SW 1271 (cell line): ENCODE results near the gene GNAZ.
"Not testable (repeated sequence)": the region's sequence is repeated elsewhere in the genome, so short reads cannot be mapped to it uniquely, and the experiment has no call there.

Source experiments
- DNase-seq, 2 experiments: peaks; one replicate each; lab custom pipeline; 2025; lab: John Stamatoyannopoulos, UW

GNAZ gene

DNA sequence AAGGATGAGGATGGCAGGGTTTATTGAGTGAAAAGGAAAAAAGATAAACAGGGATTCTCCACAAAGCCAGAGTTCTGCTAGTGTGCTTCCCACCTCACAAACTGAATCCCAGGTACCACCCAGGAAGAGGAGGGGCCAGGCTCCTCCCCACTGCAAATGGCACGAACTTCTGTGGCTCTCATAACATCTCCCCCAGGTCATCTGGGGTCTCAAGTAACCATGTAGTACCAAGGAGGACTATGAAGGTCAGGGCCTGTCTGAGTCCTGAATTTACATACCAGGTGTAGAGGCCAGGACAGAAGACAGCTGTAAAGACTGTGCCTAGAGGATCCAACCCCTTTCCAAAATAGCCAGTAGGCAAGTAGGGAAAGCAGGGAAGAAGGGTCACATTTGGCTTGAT, 25.7 kb upstream of the GNAZ start:
- DNase-seq: no peak

DNA sequence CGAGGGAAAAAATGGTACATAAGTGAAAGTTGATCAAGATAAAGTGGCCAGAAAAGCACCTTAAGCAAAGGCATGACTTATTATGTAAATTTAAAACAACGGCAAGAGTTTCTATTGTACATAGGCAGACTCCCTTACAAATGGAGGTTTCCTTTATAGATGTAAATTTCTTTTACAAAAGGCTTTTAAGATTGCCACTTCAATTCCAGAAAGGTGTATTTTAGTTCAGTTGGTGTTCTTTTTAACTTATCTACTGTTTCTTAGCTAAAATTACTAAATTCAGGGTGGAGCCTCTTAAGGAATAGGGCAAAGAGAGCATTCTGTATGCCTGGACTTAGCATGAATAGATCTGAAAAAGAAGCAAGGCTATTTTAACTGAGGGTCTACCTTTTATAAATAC, 24.9 kb upstream of the GNAZ start:
- no peak for DNase-seq

DNA sequence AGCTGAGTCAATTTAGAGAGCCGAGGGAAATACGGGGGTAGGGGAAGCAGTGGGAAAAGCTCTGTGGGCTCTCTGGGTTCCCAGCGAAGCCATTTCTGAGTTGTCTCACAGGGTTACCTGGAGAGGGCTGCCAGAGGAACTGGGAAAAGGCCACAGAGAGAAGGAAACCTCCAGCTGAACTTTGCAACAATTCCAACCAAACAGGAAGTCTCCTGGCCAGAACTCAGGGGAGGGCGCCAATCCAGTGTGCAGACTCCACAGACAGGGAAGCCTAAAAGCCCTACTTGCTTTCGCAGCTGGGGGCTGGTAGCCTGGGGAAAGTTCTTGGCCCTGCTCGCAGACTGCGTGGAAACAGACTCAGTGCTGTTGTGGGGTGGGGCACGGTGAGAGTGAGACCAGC, 23.1 kb upstream of the GNAZ start:
- DNase-seq: no peak

DNA sequence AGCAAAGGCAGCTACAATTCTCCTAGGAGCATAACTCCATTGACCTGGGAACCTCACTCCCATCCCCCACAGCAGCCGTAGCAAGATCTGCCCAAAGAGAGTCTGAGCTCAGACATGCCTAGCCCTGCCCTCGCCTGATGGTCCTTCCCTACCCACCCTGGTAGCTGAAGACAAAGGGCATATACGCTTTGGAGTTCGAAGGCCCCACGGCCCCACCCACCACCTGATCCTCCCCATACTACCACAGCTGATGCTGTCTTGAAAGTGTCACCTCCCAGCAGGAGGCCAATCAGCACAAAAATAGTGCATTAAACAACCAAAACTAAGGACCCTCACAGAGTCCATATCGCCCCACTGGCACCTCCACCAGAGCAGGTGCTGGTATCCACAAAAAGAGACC, 22.6 kb upstream of the GNAZ start:
- no peak for DNase-seq

DNA sequence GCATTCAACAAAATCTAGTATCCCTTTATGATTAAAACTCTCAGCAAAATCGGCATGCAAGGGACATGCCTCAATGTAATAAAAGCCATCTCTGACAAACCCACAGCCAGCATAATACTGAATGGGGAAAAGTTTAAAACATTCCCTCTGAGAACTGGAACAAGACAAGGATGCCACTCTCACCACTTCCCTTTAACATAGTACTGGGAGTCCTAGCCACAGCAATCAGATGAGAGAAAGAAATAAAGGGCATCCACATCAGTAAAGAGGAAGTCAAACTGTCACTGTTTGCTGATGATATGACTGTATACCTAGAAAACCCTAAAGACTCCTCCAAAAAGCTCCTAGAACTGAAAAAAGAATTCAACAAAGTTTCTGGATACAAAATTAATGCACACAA, 19.8 kb upstream of the GNAZ start:
- not testable (repeated sequence) for DNase-seq

DNA sequence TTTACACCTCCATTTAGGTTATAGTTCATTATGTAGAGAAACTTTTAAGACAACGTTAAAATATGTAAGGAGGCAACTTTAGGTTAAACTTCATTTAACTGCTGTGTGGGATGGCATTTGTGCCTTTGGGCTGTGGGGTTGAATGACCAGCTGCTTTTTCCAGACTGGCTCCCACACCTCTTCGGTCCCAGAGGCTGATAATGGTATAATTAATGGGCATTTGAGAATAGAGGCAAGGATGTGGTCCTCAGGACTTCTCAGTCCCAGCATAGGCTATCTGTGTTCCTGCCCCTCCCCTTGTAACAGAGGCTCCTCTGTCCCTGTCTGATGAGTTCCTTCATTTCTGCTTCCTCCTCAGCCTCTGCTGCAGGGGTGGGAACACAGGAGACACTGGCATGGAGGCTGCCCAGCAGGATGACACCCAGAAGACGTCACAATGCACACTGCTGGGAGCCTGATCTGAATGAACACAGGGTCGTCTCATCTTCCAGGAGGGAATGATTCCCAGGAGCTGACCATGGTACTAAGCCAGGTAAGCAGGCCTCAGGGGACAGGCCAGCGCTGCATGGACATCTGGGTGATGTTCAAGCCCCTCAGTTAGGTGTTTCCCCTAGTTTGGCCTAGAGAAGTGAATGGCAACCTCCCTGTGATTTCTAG, 17.1 kb upstream of the GNAZ start:
- no peak for DNase-seq

DNA sequence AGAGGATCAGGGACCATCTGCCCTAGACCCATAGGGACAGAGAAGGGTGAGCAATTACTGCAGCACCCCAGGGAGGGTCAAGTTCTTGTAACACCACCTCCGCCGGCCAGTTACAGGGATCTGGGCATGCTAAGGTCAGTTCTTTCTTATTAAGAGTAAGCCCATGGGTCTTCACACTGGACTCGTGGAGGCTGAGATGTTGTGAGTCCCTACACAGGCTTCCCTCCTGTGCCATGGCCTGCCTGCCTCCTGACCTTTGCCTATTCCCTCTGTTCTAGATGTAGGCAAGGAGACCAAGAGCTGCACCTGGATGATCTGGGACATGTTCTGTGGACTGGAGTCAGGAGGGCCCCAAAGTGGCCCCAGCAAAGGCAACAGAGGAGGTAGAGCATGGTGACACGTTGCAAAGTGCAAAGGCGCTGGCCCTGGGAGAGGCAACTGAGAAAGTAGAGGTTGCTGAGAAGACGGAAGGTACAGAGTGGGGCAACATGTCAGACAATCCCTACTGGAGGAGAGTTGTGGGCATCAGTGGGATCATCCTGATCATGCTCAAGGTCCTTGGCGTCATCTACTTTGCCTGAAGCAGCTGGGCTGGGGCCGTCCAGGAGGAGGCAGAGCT, 16.3 kb upstream of the GNAZ start:
- DNase-seq: no peak

DNA sequence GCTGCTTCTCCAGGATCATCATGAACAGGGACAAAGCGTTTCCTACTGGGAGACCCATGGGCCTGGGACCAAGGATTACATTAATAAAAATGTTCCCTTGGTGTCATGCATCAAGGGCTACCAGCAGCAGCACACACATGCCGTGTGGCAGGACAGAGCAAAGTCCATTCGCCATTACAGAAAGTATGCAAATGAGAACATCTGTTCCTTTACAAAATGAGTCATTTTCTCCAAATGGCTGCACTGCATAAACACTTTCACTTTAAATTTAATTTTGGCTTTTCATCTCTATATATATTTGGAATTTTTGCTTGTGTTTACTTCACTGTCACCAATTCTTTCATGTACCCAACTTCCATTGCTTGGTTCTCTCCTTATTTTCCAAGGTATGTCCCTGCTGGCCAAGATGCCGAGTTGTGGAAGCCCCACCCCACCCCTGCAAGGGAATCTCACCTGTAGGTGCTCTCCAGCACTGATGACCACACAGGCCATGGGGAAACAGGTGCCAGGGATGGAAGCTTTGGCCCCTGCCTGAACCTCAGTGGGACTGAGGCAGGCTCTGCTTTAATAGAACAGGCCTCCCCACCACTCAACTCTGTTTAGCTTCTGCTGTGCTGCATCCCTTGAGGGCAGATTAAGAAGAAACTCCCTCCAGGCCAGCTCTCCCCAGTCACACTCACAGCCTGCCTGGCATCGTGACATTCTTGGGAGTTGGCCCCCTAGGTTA, 15.6 kb upstream of the GNAZ start:
- DNase-seq: no peak

DNA sequence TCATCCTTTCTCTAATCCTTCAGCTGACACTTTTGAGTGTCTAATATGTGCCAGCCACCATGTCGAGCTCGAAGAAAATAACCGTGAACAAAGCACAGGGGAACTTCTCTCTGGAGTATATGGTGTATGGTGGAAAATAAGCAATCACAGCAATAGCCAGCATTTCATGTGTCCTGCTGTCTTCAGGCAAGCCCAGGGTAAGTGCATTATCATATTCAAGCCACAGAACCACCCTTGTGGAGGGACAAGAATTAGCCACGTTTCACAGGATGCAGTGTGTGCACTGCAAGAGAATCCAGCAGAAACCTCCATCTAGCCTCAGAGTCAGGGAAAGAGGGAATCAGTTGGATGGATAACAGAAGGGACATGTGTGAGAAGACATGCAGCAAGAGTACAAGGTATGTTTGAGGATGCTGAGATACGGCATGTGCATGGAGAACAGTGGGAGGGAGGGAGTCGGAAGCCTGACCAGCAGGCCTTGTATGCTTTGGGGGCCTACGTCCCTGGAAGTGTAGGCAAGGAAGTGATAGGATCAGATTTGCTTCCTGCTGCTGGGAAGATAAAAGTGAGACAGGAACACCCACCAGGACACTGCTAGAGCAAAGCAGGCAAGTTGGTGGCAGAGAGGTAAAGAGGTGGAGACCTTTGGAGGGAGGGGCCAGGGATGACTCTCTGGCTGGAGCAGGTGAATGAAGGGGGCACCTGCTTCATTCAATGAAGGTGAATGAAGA, 14.7 kb upstream of the GNAZ start:
- no peak for DNase-seq

DNA sequence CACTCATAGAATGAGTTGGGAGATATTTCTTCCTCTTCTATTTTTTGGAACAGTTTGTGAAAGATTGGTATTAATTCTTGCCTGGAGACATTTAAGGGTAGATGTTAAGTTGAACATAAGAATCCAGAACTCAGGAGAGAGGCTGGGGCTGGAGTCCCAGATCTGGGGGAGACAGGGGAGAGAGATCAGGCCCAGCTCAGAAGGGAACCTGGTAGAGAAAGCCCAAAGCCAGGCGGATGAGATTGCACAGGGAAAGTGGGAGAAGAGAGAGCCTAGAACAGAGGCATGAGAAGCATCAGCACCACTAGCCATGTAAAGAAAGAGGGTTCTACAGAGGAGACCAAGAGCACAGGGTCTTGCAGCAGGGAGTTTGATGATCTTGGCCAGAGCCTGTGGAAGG, 13.0 kb upstream of the GNAZ start:
- no peak for DNase-seq

DNA sequence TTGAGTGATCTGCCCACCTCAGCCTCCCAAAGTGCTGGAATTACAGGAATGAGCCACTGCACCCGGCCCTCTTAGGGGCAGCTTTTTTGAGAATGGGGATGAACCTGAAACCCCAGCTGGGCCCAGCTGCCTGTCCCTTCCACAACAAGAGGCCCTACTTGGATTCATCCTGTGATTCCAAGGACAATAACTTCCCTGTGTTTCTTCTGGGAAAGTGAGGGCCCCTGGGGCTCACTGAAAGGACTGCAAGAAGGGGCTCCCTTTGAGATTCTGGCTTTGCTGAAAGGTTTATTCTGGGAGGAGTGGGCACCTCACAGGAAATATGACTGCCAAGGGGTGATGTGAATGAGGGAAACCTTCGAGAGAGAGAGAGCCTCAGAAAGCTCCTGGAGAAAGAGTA, 12.3 kb upstream of the GNAZ start:
- DNase-seq: no peak

DNA sequence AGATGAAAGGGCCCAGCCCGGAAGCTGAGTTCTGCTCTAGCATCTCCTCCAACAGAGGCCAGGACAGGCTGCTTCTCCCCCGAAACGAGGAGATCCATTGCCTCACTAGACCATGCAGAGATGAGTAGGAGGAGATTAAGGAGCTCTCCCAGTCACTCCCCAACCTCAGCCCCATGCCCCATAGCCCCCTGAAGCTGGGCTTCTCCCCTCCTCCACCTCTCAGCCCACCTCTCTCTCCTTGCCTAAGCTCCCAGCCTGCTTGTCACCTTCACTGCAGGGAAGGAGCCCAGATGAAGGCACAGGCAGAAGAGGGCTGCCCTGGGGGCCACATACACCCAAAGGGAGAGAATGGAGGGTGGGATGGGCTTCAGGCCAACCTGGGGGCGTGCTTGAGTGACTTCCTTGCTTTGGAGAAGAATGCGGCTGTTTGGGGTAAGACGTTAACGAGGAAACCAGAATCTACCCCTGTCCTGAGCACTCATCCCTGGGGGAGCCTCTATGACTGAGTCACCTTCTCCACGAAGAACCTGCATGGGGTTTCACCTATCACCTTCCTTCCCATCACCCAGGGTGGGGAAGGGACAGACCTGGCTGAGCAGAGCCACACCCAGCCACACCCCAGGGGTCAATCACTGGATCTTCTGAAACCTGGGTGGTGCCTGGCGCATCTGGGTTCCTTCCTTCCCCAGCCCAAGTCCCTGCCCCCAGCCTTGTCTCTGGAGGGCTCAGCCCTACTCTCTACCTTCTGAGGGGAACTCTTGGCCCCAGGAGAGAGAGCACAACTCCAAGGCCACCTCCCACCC, 11.6 kb upstream of the GNAZ start:
- DNase-seq: no peak

DNA sequence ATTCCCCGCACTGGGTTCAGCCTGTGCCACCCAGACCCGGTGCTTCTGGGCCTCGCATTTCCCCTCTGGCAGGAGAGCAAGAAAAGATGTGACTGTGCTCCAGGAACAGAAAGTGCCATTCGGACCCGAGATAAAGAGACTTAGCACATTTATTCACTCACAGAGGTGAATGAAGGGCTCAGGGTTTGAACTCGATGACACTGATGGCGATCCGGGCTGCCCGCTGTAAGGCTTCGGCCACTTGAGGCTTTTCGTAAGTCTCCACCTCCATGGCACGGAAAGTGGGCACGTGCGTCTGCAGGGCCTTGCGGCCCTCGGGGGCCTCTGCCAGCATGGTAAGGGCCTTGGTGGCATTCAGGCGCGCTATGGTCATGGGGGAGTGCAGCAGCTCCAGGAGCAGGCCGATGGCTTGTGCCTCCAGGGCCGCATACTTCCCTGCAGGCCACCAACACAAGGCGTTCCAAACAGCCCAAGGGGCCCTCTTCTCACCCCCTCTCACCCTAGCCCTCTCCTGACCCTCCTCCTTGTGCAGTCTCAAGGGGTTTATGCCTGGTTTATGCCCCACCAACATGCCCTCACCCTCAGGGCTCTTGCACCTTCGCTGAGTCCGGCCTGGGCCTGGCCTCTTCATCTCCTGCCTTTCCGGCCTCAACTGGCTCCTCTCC, 10.9 kb upstream of the GNAZ start:
- DNase-seq: no peak

DNA sequence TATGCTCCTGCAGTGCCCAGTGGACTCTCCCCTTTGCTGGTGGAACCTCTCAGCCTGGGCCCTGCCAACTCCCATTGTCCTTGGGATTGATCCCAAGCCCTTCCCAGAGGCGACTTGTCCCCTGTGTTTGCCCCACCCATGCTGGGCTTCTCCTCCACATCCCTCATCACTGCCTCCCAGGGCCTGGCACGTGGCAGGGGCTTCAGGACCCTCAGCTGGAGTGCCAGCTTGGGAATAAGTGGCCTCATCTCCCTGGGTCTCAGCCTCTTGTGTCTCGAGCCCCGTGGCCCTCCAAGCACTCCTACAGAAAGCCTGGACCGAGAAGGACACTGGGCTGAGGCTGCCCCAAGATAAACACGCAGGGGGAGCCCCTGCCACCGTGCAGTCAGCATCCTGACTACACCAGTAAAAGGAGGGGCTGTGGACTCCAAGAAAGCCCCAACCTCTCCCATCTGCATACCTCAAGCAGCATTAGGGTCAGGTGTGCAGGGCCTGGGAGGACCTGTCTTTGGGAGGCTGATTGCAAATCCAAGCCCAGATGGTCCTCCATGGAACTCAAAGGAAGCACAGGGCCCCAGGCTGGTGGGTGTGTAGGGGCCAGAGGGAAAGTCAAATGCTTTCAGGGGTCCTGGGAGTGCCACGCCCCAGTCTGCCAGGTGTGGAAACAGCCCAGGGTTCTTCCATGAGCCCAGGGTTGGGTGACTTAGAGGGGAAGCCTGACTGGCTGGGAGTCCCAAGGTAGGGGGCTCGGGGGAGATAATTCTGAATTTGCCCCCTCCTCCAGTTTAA, 9.5 kb upstream of the GNAZ start:
- DNase-seq: no peak

DNA sequence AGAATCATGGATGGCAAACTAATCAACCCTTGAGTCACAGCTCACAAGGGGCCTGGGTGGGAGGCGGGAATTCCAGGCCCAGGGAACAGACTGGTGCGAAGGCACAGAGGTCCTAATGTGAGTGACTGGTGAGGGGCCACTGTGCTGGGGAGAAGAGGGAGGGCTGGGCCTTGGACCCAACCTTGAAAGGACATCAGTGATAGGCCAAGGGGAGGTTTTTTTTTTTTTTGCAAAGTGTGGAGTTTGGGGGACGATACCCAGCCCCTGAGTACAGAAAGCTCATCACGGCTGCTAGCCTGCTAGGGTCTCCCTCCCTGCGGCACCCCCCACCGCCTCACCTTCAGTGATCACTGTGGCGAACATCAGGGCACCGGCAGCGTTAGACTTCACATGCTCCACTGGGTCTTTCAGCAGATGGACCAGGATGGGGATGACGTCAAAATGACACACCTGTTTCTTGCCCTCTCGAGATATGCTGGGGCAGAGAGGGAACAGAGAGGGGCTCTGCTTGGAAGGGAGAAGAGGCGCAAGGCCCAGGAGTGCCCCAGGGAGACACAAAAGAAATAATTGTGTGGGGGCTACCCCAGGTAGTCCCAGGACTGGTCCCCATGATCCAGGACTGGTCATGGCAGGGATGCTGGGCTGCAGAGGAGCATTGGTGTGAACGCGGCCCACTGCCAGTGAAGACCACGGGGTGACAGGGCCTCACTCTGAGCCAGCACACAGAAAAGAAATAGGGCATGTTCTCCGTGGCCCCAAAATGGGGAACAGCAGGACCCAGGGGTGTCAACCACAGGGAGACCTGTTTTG, 8.6 kb upstream of the GNAZ start:
- no peak for DNase-seq

DNA sequence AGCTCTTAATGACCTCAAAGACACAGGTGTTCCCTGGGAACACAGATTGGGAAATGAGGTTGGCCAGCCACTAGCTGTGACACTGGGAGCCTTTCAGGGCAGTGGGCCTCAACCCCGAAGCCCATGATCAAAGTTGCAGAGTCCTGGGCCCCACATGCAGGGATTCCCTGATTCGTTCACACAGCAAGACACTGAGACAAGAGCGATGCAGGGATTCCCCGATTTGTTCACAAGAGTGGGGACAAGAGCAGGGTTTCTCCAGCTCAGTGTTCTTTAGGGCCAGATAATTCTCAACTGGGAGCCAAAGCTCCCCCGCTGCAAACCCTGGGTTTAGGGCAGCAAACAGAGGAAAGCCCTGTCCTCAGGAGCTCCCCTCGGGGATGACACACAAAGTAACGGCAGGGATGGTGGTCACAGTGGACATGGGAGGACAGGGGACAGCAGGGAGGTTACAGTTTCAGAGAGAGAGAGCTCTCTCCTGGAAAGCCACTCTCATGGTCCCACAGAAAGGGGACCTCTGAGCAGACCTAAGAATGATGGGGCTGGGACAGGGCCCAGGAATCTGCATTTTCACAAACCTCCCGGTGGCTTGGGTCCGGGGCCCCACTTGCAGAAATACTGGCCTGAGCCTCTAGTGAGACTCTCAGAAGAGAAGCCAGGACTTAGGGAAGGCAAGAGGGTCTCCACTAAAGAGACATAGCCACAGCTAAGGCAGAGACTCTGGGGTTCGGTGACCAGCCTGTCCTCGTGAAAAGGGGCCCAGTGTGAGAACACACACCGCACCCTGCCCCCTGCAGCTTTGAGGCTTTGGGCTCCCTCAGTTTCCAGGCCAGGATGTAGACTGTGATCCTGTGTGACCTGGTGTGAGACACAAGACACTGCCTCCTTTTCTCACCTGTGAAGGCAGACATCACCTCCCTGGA, 7.4 kb upstream of the GNAZ start:
- no peak for DNase-seq

DNA sequence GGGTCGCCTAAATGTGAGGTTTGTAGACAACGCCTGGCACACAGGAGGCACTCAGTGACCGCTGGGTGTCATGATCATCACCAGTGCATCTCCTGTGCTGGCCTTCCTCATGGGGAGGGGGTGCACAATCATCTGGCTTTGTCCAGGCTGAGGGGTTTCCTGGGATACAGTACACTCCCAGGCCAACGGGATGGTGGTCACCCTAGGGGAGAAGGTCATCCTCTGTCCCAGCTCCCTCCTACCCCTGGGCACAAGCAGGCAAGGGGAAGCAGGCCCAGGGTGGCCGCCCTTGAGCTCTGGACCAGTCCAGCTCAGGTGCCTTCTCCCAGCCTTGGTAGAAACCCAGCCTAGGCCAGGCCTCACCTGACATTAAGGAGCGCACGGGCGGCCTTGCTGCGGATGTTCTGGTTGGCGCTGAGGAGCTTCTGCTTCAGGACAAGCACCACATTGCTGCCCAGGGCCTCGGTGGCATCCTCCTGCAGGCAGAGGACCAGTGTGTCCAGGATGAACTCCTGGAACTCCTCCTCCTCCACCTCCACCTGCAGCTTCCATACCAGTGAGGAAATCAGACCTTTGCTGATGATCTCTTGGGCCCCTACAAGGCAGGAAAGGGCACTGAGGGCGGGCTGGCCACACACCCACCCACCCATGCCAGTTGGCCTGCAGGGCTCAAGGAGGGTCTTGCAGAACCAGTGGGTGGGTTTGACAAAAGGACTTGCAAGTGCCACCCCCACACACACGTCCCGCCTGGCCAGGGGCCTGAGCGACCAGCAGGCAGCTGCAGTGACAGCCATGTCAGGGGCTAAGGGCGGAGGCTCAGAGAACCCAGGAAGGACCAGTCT, 6.6 kb upstream of the GNAZ start:
- no peak for DNase-seq
